DND-41 (cell line): ENCODE measurements around the gene MAL.

Experiments used
- ATAC-seq: fragments of 200-7000 bp; cut with Tn5 transposase; 3 replicates; pipeline ENCODE4 v1.9.1; 2021; ENCODE audit warnings: low read depth; ENCODE audit not compliant: insufficient read depth
- DNase-seq: peaks from one replicate; pipeline ENCODE4 v3.0.0-alpha.2; 2020
- H2AFZ ChIP-seq: 2 replicates; pipeline ENCODE4 v1.6.0; 2012; ENCODE audit warnings: low read depth, low read length
- H3K27ac ChIP-seq: 2 replicates; pipeline ENCODE4 v1.5.1; 2012; ENCODE audit warnings: low read length, inconsistent platforms
- H3K27me3 ChIP-seq: fragments of 200-600 bp; sonication (generic); 2 replicates; pipeline ENCODE4 v1.6.0; 2012; ENCODE audit warnings: low read length, mild to moderate bottlenecking, inconsistent platforms; ENCODE audit not compliant: insufficient read depth, poor library complexity
- H3K36me3 ChIP-seq: 2 replicates; pipeline ENCODE4 v1.5.1; 2012; ENCODE audit warnings: low read length, inconsistent platforms; ENCODE audit not compliant: insufficient read depth
- H3K4me1 ChIP-seq: 2 replicates; pipeline ENCODE4 v1.5.1; 2012; ENCODE audit warnings: mild to moderate bottlenecking, low read length; ENCODE audit not compliant: insufficient read depth
- H3K4me2 ChIP-seq: 2 replicates; pipeline ENCODE4 v1.6.0; 2012; ENCODE audit warnings: mild to moderate bottlenecking, moderate library complexity, low read length, inconsistent platforms; ENCODE audit not compliant: insufficient read depth
- H3K4me3 ChIP-seq, 2 experiments: fragments of 200-600 bp in 1 of 2; shearing (Covaris generic) in 1 of 2; 2 replicates each; pipeline ENCODE4 v1.5.1; 2012 to 2016; ENCODE audit warnings: inconsistent platforms in 2 of 2, low read length in 2 of 2, mild to moderate bottlenecking in 2 of 2, low read depth in 1 of 2, moderate library complexity in 1 of 2
- H3K79me2 ChIP-seq: 2 replicates; pipeline ENCODE4 v1.6.0; 2012; ENCODE audit warnings: low read length, inconsistent platforms; ENCODE audit not compliant: insufficient read depth
- H3K9ac ChIP-seq: 2 replicates; pipeline ENCODE4 v1.6.0; 2012; ENCODE audit warnings: low read depth, mild to moderate bottlenecking, inconsistent platforms, low read length, moderate library complexity
- H3K9me3 ChIP-seq: 2 replicates; pipeline ENCODE4 v1.5.1; 2012; ENCODE audit warnings: low read length, moderate library complexity, mild to moderate bottlenecking, inconsistent platforms; ENCODE audit not compliant: insufficient read depth, severe bottlenecking
- H4K20me1 ChIP-seq: 2 replicates; pipeline ENCODE4 v1.6.0; 2012; ENCODE audit warnings: low read length; ENCODE audit not compliant: insufficient read depth
- EZH2 ChIP-seq: IDR thresholded peaks from 3 replicates; pipeline ENCODE4 v1.6.1; 2012; ENCODE audit warnings: borderline replicate concordance, low read depth, mild to moderate bottlenecking, moderate library complexity, low read length, inconsistent platforms; ENCODE audit not compliant: severe bottlenecking
- TF ChIP-seq, protein P1 (sequence below): IDR thresholded peaks from 2 replicates; pipeline ENCODE4 v1.5.1; 2012; ENCODE audit warnings: borderline replicate concordance, low read length, moderate library complexity, mild to moderate bottlenecking; ENCODE audit not compliant: poor library complexity, severe bottlenecking; ENCODE audit errors: extremely low read depth

Gene MAL

DNA sequence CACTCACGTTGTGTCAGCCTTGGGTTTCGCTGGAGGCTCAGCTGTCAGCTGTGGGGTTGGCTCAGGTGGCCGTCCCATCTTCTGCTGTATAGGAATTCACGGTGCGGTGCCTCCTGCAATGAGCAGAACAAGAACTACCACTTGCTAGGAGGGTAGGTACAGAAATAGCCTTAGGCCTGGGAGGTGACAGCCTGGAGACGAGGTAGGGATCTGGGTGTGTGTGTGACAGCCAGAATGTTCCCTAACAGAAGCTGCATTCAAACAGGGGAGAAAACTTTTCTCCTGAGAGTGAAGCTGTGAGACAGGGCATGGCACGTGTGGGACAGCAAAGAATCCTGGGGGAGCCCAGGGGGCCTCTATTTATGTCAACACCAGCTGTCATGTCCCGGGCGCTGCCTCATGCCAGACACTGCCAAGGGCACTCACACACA is 8.4 kb upstream of the MAL start:
- no peak overlapping the region for H3K4me3 ChIP-seq
- H3K27ac ChIP-seq = no peak overlapping the region
- H2AFZ ChIP-seq = no peak overlapping the region
- TF ChIP-seq EZH2 = no peak
- TF ChIP-seq, protein P1, sequence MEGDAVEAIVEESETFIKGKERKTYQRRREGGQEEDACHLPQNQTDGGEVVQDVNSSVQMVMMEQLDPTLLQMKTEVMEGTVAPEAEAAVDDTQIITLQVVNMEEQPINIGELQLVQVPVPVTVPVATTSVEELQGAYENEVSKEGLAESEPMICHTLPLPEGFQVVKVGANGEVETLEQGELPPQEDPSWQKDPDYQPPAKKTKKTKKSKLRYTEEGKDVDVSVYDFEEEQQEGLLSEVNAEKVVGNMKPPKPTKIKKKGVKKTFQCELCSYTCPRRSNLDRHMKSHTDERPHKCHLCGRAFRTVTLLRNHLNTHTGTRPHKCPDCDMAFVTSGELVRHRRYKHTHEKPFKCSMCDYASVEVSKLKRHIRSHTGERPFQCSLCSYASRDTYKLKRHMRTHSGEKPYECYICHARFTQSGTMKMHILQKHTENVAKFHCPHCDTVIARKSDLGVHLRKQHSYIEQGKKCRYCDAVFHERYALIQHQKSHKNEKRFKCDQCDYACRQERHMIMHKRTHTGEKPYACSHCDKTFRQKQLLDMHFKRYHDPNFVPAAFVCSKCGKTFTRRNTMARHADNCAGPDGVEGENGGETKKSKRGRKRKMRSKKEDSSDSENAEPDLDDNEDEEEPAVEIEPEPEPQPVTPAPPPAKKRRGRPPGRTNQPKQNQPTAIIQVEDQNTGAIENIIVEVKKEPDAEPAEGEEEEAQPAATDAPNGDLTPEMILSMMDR = no peak
- ATAC-seq (no peak), DNase-seq (no peak)
- no peaks in the 10 kb centered on the region for H3K79me2 ChIP-seq
- peaks cover 4% of the 10 kb centered on the region for H3K4me1 ChIP-seq
- no peaks in the 10 kb centered on the region for H3K27me3 ChIP-seq
- no peak overlapping the region for H3K4me2 ChIP-seq
- no peaks in the 10 kb centered on the region for H3K36me3 ChIP-seq
- peaks cover 3% of the 10 kb centered on the region; the same call in 1 of the 2 replicates for H4K20me1 ChIP-seq
- no peak overlapping the region for H3K9ac ChIP-seq
- H3K9me3 ChIP-seq = no peaks in the 10 kb centered on the region

DNA sequence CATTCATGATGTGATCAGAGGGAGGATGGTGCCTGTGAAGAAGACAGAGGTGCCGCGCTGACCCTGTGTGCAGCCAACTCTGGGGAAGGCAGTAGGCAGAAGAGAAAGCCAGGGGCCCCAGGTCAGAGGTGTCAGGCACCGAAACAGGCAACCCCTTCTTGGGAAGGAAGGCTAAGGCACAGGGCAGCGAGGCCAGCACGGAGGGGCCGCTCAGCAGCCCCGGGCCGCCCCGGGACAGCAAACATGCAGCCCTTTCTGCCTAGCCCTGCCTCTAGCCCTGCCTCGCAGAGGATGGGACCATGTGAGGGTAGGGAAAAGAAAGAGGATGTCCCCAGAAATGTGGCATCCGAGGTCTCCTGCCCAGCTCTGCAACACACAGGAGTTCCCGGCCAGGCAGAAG is 7.7 kb upstream of the MAL start:
- Histone ChIP-seq H3K4me3 (no peak overlapping the region), H3K36me3 (no peaks in the 10 kb centered on the region), H3K27ac (no peak overlapping the region), H4K20me1 (peaks cover 3% of the 10 kb centered on the region; the same call in 1 of the 2 replicates), H3K9ac (no peak overlapping the region), H3K9me3 (no peaks in the 10 kb centered on the region), H2AFZ (no peak overlapping the region), H3K4me1 (peaks cover 12% of the 10 kb centered on the region), H3K4me2 (no peak overlapping the region), H3K79me2 (no peaks in the 10 kb centered on the region), H3K27me3 (no peaks in the 10 kb centered on the region)
- TF ChIP-seq EZH2 = no peak
- TF ChIP-seq, protein P1 = no peak
- DNase-seq = no peak
- ATAC-seq = no peak

DNA sequence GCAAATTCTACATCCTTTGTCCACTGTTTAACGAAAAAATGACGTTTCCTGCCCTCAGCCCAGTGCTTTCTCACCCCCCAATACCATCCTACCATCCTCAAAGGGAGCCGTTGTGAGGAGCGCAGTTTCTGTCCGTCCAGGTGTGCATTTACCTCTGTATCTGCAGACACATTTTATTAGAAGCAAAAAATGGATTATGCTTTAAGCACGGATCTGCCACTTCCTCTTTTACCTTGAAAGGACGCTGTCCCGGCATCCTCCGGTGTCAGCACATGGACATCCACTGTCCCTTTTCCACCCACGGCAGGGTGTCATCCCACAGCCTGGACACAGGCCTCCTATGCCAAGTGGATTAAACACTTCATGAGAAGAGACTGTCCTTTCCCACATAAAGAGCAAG is 7.2 kb upstream of the MAL start:
- peaks cover 3% of the 10 kb centered on the region; the same call in 1 of the 2 replicates for H4K20me1 ChIP-seq
- no peak overlapping the region for H2AFZ ChIP-seq
- no peaks in the 10 kb centered on the region for H3K36me3 ChIP-seq
- H3K27me3 ChIP-seq = peaks cover 1% of the 10 kb centered on the region
- peaks cover 17% of the 10 kb centered on the region for H3K4me1 ChIP-seq
- no peak overlapping the region for H3K4me3 ChIP-seq
- H3K9ac ChIP-seq = no peak overlapping the region
- H3K79me2 ChIP-seq = no peaks in the 10 kb centered on the region
- no peak for DNase-seq
- H3K27ac ChIP-seq = no peak overlapping the region
- TF ChIP-seq, protein P1 = no peak
- TF ChIP-seq EZH2 = no peak
- no peak overlapping the region for H3K4me2 ChIP-seq
- ATAC-seq = no peak
- no peaks in the 10 kb centered on the region for H3K9me3 ChIP-seq

DNA sequence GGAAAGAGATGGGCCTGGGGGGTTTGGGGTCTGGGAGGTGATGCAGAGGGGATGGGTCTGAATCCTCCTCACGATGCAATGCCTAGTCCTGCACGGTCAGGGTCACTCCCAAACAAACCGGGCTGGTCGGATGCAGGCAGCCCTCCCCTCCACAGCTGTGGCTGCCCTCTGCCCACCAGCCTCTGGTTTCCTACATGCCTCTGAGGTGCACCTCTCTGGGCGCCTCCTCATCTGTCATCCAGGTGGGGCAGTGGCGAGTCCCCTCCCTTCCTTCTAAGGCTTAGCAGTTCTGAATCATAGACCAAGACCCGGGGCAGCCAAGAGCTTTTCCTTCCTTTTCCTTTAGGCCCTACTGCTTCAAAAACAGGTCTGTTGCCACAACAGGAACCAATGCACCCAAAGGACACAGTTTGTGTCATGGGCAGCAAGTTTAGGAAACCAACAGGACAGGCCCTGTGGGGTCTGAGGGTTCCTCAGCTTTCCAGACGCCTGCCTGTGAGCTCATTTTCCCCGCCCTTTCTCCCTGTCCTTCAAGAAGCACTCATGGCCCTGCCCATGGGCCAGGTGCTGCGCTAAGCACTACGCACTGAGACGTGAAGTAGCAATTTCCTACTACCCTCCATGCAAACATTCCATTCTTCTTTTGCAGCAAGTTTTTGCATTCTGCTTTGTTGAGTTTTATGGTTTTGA is 6.5 kb upstream of the MAL start:
- no peak for ATAC-seq

More for the DNA sequence above, 6.5 kb upstream of the MAL start:
- Histone ChIP-seq H3K4me3 (no peak overlapping the region), H3K9ac (no peak overlapping the region), H3K36me3 (no peaks in the 10 kb centered on the region), H3K27ac (no peak overlapping the region), H3K4me2 (no peak overlapping the region), H4K20me1 (peaks cover 3% of the 10 kb centered on the region; the same call in 1 of the 2 replicates), H2AFZ (no peak overlapping the region), H3K4me1 (peaks cover 24% of the 10 kb centered on the region), H3K27me3 (peaks cover 7% of the 10 kb centered on the region), H3K9me3 (no peaks in the 10 kb centered on the region), H3K79me2 (no peaks in the 10 kb centered on the region)
- TF ChIP-seq EZH2 = no peak
- TF ChIP-seq, protein P1 = no peak
- no peak for DNase-seq
